AG10803 (cell line): ENCODE measurements around the gene CAMK4.

Experiments used
- DNase-seq: peaks from one replicate; pipeline ENCODE4 v3.0.0; 2010; ENCODE audit warnings: low read depth
- H3K4me3 ChIP-seq: 2 replicates; pipeline ENCODE4 v1.5.1; 2011; ENCODE audit warnings: mild to moderate bottlenecking, low read length, control low read depth
- TF ChIP-seq, protein P1 (sequence below): conservative IDR thresholded peaks from 2 replicates; pipeline ENCODE4 v1.5.1; 2011; ENCODE audit warnings: mild to moderate bottlenecking, low read length, control low read depth, inconsistent platforms

Gene CAMK4

GRCh38 chr5:111517853-111518501 is 293.8 kb downstream of the CAMK4 start:
- TF ChIP-seq, protein P1, sequence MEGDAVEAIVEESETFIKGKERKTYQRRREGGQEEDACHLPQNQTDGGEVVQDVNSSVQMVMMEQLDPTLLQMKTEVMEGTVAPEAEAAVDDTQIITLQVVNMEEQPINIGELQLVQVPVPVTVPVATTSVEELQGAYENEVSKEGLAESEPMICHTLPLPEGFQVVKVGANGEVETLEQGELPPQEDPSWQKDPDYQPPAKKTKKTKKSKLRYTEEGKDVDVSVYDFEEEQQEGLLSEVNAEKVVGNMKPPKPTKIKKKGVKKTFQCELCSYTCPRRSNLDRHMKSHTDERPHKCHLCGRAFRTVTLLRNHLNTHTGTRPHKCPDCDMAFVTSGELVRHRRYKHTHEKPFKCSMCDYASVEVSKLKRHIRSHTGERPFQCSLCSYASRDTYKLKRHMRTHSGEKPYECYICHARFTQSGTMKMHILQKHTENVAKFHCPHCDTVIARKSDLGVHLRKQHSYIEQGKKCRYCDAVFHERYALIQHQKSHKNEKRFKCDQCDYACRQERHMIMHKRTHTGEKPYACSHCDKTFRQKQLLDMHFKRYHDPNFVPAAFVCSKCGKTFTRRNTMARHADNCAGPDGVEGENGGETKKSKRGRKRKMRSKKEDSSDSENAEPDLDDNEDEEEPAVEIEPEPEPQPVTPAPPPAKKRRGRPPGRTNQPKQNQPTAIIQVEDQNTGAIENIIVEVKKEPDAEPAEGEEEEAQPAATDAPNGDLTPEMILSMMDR: no peak

DNA sequence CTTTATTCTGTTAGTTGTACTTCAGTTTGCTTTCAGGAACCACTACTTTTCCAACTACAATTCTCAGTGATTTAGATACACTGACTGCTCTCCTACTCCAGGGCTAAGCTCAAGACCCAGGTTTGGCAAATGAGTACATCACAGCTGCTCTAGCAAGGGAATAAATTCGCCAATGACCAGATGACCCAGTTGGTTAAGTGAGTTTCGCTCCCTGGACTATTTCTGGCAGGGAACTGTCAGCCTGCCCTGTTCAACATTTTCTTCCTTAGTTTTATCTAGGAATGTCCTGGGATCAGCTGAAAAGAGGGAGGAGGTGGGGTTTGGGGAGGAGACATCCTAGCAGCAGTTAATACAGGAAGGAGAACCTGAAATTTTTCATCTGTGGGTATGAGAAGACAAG is 294.6 kb downstream of the CAMK4 start:
- no peak overlapping the region for H3K4me3 ChIP-seq
- DNase-seq: no peak
- TF ChIP-seq, protein P1: no peak

More at GRCh38 chr5:111517853-111518501, 293.8 kb downstream of the CAMK4 start:
- no peak overlapping the region for H3K4me3 ChIP-seq
- no peak for DNase-seq

DNA sequence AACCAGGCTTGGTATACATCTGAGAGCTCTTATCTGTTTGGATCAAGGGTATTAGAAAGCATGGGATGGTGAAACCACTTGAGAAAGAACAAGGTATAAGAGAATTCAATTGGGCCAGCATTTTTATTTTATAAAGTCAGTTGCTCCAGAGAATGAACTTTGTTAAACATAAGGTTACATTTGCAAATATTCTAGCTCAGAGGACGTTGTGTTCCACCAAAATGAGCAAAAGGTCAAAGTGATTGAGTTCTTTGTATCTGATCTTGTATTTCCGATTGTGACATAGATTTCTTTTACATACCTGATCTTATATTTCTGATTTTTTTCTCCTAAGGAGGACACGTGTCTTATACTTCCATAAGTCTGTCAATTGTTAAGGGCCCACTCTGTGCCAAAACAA is 296.7 kb downstream of the CAMK4 start:
- H3K4me3 ChIP-seq: no peak overlapping the region
- no peak for DNase-seq
- TF ChIP-seq, protein P1: no peak

DNA sequence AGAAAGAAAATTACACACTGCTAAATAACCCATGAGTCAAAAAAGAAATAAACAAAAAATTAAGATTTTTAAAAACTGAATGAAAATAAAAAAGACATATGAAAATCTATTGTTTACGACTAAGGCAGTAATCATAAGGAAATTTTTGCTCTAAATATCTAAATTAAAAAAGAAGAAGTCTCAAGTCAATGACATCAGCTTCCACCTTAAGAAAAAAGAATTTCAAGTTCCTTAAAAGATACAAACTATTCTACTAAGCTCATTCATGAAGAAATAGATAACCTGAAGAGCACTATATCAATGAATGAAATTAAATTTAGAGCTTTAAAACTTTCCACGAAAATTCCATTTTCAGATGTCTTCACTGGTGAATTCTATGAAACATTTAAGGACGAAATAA is 303.9 kb downstream of the CAMK4 start:
- DNase-seq: no peak
- H3K4me3 ChIP-seq: no peak overlapping the region
- TF ChIP-seq, protein P1: no peak

DNA sequence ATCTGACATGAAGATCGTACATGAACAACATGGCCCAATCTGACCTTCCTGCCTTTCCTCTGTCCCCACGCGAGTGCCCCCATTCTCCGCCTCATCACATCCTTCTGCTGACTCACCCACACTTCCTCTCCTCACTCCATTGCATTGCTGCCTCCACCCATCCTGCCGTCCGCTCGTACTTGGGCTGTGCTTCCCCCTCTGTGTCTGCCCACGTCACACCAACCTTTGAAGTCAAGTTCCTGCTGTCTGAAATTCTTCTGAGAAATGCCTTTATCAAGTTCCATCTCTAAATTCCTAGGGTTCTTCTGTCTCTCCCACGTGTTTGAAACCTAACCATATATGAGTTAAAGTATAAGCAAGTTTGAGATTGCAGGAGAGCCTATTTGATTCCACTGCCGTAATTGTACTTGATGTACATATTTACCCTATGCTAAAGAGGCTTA is 306.1 kb downstream of the CAMK4 start:
- H3K4me3 ChIP-seq: no peak overlapping the region
- DNase-seq: peak; percentile 66
- TF ChIP-seq, protein P1: no peak

DNA sequence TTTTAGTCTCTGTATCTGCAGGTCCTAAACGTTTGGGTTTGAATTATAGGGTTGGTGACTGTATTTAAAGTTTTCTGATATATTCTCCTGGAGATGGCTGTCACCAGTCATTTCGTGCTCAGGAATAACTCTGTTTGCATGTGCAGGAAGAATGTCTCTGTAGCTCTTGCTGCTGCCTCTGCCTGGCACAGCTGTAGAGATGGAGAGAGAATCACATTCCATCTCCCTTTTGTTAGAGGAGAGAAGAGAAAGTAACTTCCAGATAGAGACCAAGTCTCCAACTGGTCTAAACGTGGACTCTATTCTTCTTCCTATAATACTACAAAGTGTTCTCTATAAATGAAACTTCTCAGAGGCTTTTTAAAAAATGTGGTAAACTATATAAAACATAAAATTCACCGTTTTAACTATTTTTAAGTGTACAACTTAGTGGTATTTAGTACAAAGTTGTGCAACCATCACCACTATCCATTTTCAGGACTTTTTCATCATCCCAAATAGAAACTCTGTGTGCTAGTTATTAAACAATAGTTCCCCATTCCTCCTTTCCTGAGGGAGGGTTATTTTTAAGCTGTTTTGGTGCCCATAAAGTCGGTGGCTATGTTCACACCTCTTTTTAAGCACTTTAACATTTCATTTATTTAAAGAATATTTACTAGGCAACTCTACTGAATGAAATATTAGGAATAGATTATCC is 308.9 kb downstream of the CAMK4 start:
- TF ChIP-seq, protein P1: no peak
- no peak overlapping the region for H3K4me3 ChIP-seq
- DNase-seq: peak; percentile 41
